Brain microvascular endothelial cell (primary cell): ENCODE data around the gene TGDS.
A peak's percentile ranks its signal among the peaks of the same experiment; 100 is the strongest.

Source experiments
- DNase-seq: peaks from one replicate; pipeline ENCODE4 v3.0.0-alpha.2; 2020
- H3K27ac ChIP-seq: fragments of 250-450 bp; sonication (Bioruptor Pico); 2 replicates; pipeline ENCODE4 v1.5.1; 2020; ENCODE audit warnings: mild to moderate bottlenecking, moderate library complexity
- H3K27me3 ChIP-seq: fragments of 250-450 bp; sonication (Bioruptor Pico); replicated peaks from 2 replicates; pipeline ENCODE4 v1.5.1; 2020; ENCODE audit warnings: mild to moderate bottlenecking
- H3K36me3 ChIP-seq: fragments of 250-450 bp; sonication (Bioruptor Pico); replicated peaks from 2 replicates; pipeline ENCODE4 v1.5.1; 2020; ENCODE audit warnings: mild to moderate bottlenecking
- H3K4me3 ChIP-seq: 2 replicates; pipeline ENCODE4 v1.5.1; 2011; ENCODE audit warnings: low read depth, mild to moderate bottlenecking, control low read depth, low read length, moderate library complexity
- CTCF ChIP-seq: IDR thresholded peaks from 2 replicates; pipeline ENCODE4 v1.5.1; 2011; ENCODE audit warnings: low read depth, mild to moderate bottlenecking, moderate library complexity, low read length, control low read depth, inconsistent platforms; ENCODE audit errors: missing control alignments
- in situ Hi-C: cut with HindIII; loops from 2 replicates; pipeline ENCODE4 v1.10.0; 2017; ENCODE audit warnings: low sequenced_read_pairs, low pct_ligation_motif_present

TGDS gene

GRCh38 chr13:94549232-94550061, 46.5 kb downstream of the TGDS start:
- Histone ChIP-seq H3K27me3 (no peaks in the 10 kb centered on the region), H3K36me3 (no peaks in the 10 kb centered on the region), H3K4me3 (peak overlapping the region; percentile 77), H3K27ac (peak overlapping the region; percentile 59)
- DNase-seq = peak; percentile 92
- in situ Hi-C loops = no loop called here
- TF ChIP-seq CTCF = no peak

GRCh38 chr13:94548821-94549231, 47.1 kb downstream of the TGDS start:
- in situ Hi-C loops = no loop called here
- Histone ChIP-seq H3K4me3 (peak overlapping the region; percentile 77), H3K27me3 (no peaks in the 10 kb centered on the region), H3K27ac (peak overlapping the region; percentile 59), H3K36me3 (no peaks in the 10 kb centered on the region)
- TF ChIP-seq CTCF = peak; percentile 12
- no peak for DNase-seq

- no peak for TF ChIP-seq CTCF
- Histone ChIP-seq H3K4me3 (peak overlapping the region; percentile 77), H3K27ac (no peak overlapping the region), H3K36me3 (no peaks in the 10 kb centered on the region), H3K27me3 (no peaks in the 10 kb centered on the region)
- no peak for DNase-seq
- in situ Hi-C loops = no loop called here
Measured at GRCh38 chr13:94548382-94548781, 47.6 kb downstream of the TGDS start.

GRCh38 chr13:94546061-94546839, 49.7 kb downstream of the TGDS start:
- no peak for DNase-seq
- Histone ChIP-seq H3K4me3 (no peak overlapping the region), H3K27ac (no peak overlapping the region), H3K36me3 (no peaks in the 10 kb centered on the region), H3K27me3 (no peaks in the 10 kb centered on the region)
- TF ChIP-seq CTCF = no peak
- in situ Hi-C loops = no loop called here

- Histone ChIP-seq H3K27me3 (no peaks in the 10 kb centered on the region), H3K36me3 (no peaks in the 10 kb centered on the region), H3K27ac (no peak overlapping the region), H3K4me3 (no peak overlapping the region)
- TF ChIP-seq CTCF = no peak
- no peak for DNase-seq
- in situ Hi-C loops = no loop called here
Measured at GRCh38 chr13:94544922-94545321, 51.0 kb downstream of the TGDS start.
